H1 (cell line): ENCODE data around the gene TBL2. TPM values are rescaled to one million over a fixed set of nuclear protein-coding genes. Genes with fewer than 3 reads are reported as not detected.

Source experiments
- BCL11A ChIP-seq, 2 experiments: IDR thresholded peaks; one replicate each; pipeline ENCODE4 v1.6.1; 2011; ENCODE audit warnings: low read depth in 2 of 2, low read length in 2 of 2, mild to moderate bottlenecking in 2 of 2
- CTCF ChIP-seq, 3 experiments: IDR thresholded peaks; 1 replicate in 2 of 3; 2 replicates in 1 of 3; pipeline versions ENCODE4 v1.5.1 to v1.6.1; 2011; ENCODE audit warnings: low read length in 3 of 3, mild to moderate bottlenecking in 3 of 3, inconsistent platforms in 2 of 3, low read depth in 1 of 3, moderate library complexity in 1 of 3; ENCODE audit not compliant: insufficient read depth in 1 of 3; ENCODE audit errors: control extremely low read depth in 1 of 3
- HDAC2 ChIP-seq, 2 experiments: fragments of 300-600 bp in 1 of 2; sonication (generic) in 1 of 2; IDR thresholded peaks; 2 replicates each; pipeline ENCODE4 v1.6.1; 2011 to 2012; ENCODE audit warnings: low read depth in 2 of 2, low read length in 2 of 2, mild to moderate bottlenecking in 2 of 2, moderate library complexity in 2 of 2, borderline replicate concordance in 1 of 2, inconsistent platforms in 1 of 2
- KDM5A ChIP-seq: fragments of 200-600 bp; IDR thresholded peaks from 2 replicates; pipeline ENCODE4 v1.7.1; 2012; ENCODE audit warnings: mild to moderate bottlenecking, low read length, inconsistent platforms, mixed read lengths
- MAX ChIP-seq: IDR thresholded peaks from 2 replicates; pipeline ENCODE4 v1.6.1; 2012; ENCODE audit warnings: inconsistent platforms
- NANOG ChIP-seq: IDR thresholded peaks from 2 replicates; pipeline ENCODE4 v1.6.1; 2011; ENCODE audit warnings: low read length, low read depth, mild to moderate bottlenecking, inconsistent platforms; ENCODE audit not compliant: insufficient read depth, poor library complexity, severe bottlenecking
- NRF1 ChIP-seq: IDR thresholded peaks from 2 replicates; pipeline ENCODE4 v1.6.1; 2011; ENCODE audit warnings: mild to moderate bottlenecking, low read depth, low read length, improper control_type of control experiment
- RNF2 ChIP-seq: fragments of 200-900, 300-1000 bp; sonication (generic); IDR thresholded peaks from 2 replicates; pipeline ENCODE4 v1.7.1; 2016; ENCODE audit warnings: borderline replicate concordance, low read depth, mild to moderate bottlenecking, antibody characterized with exemption, low read length; ENCODE audit not compliant: poor library complexity, severe bottlenecking; ENCODE audit errors: missing control alignments
- TAF1 ChIP-seq: IDR thresholded peaks from 2 replicates; pipeline ENCODE4 v1.6.1; 2011; ENCODE audit warnings: mild to moderate bottlenecking, low read depth, low read length
- TAF7 ChIP-seq: optimal IDR thresholded peaks from 2 replicates; pipeline ENCODE3; 2011; ENCODE audit warnings: low read depth, mild to moderate bottlenecking, inconsistent platforms, low read length, moderate library complexity, borderline replicate concordance
- polyA plus RNA-seq, 7 experiments: library from polyadenylated mRNA; depleted of rRNA in 3 of 7; stranded (reverse) in 5 of 7; unstranded in 2 of 7; fragments of >200 nt in 5 of 7; fragments of 200-250 nt in 2 of 7; gene quantifications; 1 replicate in 5 of 7; 2 replicates in 1 of 7; 4 replicates in 1 of 7; pipeline versions ENCODE4 v1.2.1 to v1.2.3, GENCODE V29; 2011 to 2013; ENCODE audit warnings: missing spikeins in 2 of 7, mixed read lengths in 2 of 7
- total RNA-seq: library from RNA; stranded (reverse); fragmentation: NEBNext Ultra II Directional; extraction: Animal tissue kit (Norgen Biotek cat#: 25700); gene quantifications from 2 replicates; pipeline ENCODE4 v1.2.1, GENCODE V29; 2021

TBL2 gene
- total and polyA plus RNA-seq, 2 of the 8 experiments (the other 6 are each of a cell fraction or from before 2014, with no cell fraction given), result 25.8 to 29.7 TPM

GRCh38 chr7:73622527-73622908 lies 44.1 kb upstream of the TBL2 start (continued):
- no peak for TF ChIP-seq CTCF (IDR thresholded peaks at IDR 0.05; ENCODE audit: control extremely low read depth in 1 of 3, insufficient read depth in 1 of 3, low read depth in 1 of 3, low read length in 3 of 3)
- TF ChIP-seq KDM5A, result no peak
- no peak for TF ChIP-seq NANOG
- no peak for TF ChIP-seq HDAC2 (IDR thresholded peaks at IDR 0.05; ENCODE audit: borderline replicate concordance in 1 of 2, low read depth in 2 of 2, low read length in 2 of 2)
- no peak for TF ChIP-seq RNF2
- no peak for TF ChIP-seq BCL11A (IDR thresholded peaks at IDR 0.05; ENCODE audit: low read depth in 2 of 2, low read length in 2 of 2)
- TF ChIP-seq TAF7, result no peak
- TF ChIP-seq MAX, result no peak
- no peak for TF ChIP-seq NRF1
- no peak for TF ChIP-seq TAF1
